HT-29 (cell line): ENCODE data around the gene ANO8. TPM values are rescaled to one million over a fixed set of nuclear protein-coding genes. Genes with fewer than 3 reads are reported as not detected.
"Not testable (repeated sequence)": the region's sequence is repeated elsewhere in the genome, so short reads cannot be mapped to it uniquely, and the experiment has no call there.

Experiments
- DNase-seq: peaks from one replicate; pipeline ENCODE4 v3.0.0-alpha.2; 2015; ENCODE audit warnings: low spot score
- total RNA-seq: library from RNA; depleted of rRNA; stranded (reverse); fragments of >200 nt; shearing (Covaris generic); gene quantifications from 2 replicates; pipeline ENCODE4 v1.2.3, GENCODE V29; 2014

The ANO8 gene
- total RNA-seq, 1 experiment from 2014 or later: 2.4 TPM

GRCh38 chr19:17312189-17313113, 22.2 kb downstream of the ANO8 start:
- no peak for DNase-seq

GRCh38 chr19:17311455-17312188, 23.0 kb downstream of the ANO8 start:
- DNase-seq: no peak

GRCh38 chr19:17309965-17310461, 24.6 kb downstream of the ANO8 start:
- DNase-seq: no peak

- peak; percentile 98 for DNase-seq
Observed at GRCh38 chr19:17309198-17309964, 25.3 kb downstream of the ANO8 start, which contains the start of gene DDA1. DDA1 (plus strand) TSS chr19:17309563; CDS start chr19:17309655, 92 bp downstream.

- DNase-seq: no peak
Observed at GRCh38 chr19:17307876-17308377, 26.7 kb downstream of the ANO8 start.

GRCh38 chr19:17306285-17306714, 28.4 kb downstream of the ANO8 start:
- no peak for DNase-seq

GRCh38 chr19:17305517-17306284, 29.0 kb downstream of the ANO8 start, which contains the start of gene MRPL34:
MRPL34 (plus strand) TSS chr19:17305872; CDS start chr19:17305893, 21 bp downstream.
- peak; percentile 97 for DNase-seq

GRCh38 chr19:17305216-17305516, 29.5 kb downstream of the ANO8 start:
- DNase-seq: no peak

GRCh38 chr19:17304386-17305215, 30.1 kb downstream of the ANO8 start:
- no peak for DNase-seq

- no peak for DNase-seq
Observed at GRCh38 chr19:17303940-17304267, 30.8 kb downstream of the ANO8 start.

- peak; percentile 70 for DNase-seq
Observed at GRCh38 chr19:17303167-17303939, 31.3 kb downstream of the ANO8 start, which contains the start of gene ABHD8. ABHD8 (minus strand) TSS chr19:17303425; CDS start chr19:17301616, 1,809 bp downstream.

- no peak for DNase-seq
Observed at GRCh38 chr19:17302391-17303166, 32.1 kb downstream of the ANO8 start.

GRCh38 chr19:17300992-17301619, 33.5 kb downstream of the ANO8 start:
- no peak for DNase-seq

GRCh38 chr19:17296976-17297375, 37.7 kb downstream of the ANO8 start:
- DNase-seq: no peak

- peak; percentile 48 for DNase-seq
Observed at GRCh38 chr19:17296273-17296672, 38.4 kb downstream of the ANO8 start.

GRCh38 chr19:17295551-17295950, 39.1 kb downstream of the ANO8 start:
- DNase-seq: not testable (repeated sequence)

GRCh38 chr19:17294051-17294891, 40.4 kb downstream of the ANO8 start:
- DNase-seq: peak; percentile 44
